Activated effector memory CD4-positive, alpha-beta T cell treated with anti-CD3 and anti-CD28 coated beads, Interleukin-2, amount 50 U/mL, for 16 hours (primary cell): ENCODE measurements around the gene NRP1.
"Not testable (repeated sequence)": the region's sequence is repeated elsewhere in the genome, so short reads cannot be mapped to it uniquely, and the experiment has no call there.

Experiments
- DNase-seq: peaks from one replicate; pipeline ENCODE4 v3.0.0-alpha.2; 2020

The NRP1 gene

GRCh38 chr10:33334153-33334804 lies at the start of gene NRP1:
Gene NRP1, minus strand, starts transcription at chr10:33334667. Its CDS starts 285 bp downstream, at chr10:33334382.
- DNase-seq, result peak; percentile 64

- DNase-seq, result not testable (repeated sequence)
Measured at GRCh38 chr10:33384201-33384600, 49.7 kb upstream of the NRP1 start.

DNA sequence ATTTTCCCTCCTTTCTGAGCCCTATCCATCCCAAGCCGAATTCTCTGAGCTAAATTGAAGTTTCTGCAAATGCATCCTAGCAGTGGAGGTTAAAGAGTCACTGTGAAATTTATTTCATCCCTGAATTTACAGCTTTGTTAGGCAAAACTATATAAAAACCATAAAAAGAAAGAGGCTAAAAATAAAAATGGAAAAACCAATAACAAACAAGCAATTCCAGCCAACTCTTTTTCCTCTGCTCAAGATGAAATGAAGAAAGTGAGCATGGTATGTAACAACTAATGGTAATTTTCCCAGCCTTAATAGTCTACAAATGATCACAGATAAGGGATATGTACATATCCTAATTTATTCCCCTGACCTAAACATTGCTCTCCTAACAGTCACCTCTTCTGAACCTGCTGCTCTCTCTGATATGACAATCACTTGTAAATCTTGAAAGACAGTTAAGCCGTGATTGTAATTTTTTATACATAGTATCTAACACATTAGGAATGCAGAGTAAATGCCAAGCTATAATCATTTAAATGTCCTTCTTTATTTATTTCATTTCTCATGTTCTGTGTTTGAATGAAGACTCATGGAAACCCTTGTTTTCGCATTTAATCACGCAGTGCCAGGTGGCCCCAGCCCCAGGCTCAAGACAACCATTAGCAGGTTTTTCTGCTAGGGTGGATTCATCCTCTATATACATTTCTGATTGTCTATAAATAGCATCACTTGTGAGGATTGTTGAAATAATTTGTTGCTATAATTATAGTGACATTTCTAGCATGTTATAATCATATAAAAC lies 48.6 kb upstream of the NRP1 start:
- DNase-seq, result no peak

GRCh38 chr10:33382216-33382600 lies 47.7 kb upstream of the NRP1 start:
- no peak for DNase-seq

DNA sequence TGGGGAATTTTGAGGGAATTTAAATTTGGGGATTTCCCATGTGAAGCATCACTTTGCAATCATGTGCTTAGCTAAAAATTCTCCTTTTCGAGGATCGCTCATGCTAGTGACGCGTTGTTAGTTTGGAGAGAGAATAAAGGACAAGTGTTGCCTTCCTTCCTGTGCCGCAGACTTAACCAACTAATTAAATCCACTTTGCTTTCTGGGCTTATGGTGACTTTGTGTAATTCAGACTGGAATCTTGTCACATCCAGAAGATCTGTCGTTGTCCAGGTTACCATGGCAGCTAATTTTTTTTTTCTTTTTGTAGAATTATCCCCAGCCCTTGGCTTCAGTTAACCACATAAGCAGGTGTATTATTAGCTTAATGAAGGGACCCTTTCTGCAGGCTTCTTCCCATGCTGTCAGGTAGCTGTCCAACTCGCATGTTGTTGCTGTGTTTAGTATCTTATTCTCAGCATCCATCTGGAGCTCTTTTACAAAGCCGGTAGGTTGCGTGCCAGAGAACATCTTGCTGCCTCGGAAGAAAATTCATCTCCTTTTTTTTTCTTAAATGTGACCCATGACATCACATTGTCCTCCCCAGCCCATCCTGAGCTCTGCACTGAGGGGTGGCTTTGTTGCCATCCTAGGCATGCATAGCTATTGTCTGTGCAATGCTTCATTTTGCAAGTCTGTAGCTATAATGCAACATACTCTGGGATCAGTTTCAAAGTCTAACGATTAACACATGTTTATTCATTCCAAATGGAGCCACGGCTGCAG lies 47.2 kb upstream of the NRP1 start:
- DNase-seq, result no peak

GRCh38 chr10:33377658-33378025 lies 43.2 kb upstream of the NRP1 start:
- DNase-seq, result no peak

GRCh38 chr10:33376976-33377657 lies 42.6 kb upstream of the NRP1 start:
- DNase-seq, result no peak

DNA sequence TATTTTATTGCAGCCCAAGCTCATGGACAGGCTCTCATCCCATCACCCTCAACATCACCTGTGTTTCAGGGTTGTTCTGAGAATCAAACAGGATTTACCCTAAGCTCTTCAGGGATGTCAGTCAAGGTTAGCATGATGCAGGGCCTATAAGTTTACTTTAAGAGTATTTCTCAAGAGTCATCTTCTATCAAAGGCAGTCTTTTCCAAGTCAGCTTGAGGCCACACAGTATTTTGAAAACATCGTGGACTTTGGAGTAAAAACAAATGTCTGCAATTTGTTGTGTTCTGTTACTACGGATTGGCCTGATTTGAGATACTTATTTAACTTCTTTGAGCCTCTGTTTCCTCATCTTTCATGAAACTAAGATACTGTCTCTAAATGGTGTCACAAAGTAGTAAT lies 42.0 kb upstream of the NRP1 start:
- DNase-seq, result no peak

GRCh38 chr10:33373263-33373662 lies 38.8 kb upstream of the NRP1 start:
- no peak for DNase-seq

DNA sequence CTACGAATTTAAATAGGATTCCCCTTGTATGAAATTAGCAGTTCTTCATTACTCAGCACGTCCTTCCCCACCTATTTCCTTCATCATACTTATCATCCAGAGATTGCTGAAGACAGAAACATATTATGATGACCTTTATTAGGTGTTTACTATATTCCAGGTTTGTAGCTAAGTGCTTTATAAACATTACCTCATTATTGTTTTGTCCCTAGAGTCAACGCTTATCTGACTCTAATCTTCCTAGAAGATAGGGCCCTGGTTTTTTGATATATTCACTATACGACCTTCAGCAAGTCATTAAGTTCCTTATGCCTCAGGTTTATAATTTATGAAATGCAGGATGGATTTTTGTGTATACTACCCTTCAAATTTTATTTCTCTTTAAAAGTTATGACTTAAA lies 36.8 kb upstream of the NRP1 start:
- no peak for DNase-seq

GRCh38 chr10:33370434-33370930 lies 36.0 kb upstream of the NRP1 start:
- no peak for DNase-seq

DNA sequence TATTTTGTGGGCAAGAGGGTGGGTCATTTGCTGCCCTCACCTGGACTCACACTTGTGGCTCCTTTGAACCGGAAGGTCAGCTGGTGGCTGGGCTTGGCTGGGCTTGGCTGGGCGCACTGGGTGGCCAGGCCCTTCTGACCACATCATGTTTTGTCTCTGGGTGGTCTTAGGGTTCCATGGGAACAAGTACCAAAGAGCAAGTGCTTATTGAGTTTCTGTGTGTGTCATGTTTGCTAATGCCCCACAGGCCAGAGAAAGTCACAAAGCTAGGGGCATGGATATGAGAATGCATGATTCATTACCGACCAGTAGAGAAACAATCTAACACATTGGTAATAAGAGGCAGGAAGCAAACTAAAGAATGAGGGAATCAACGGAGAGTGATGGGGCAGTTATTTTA lies 33.6 kb upstream of the NRP1 start:
- DNase-seq, result no peak

DNA sequence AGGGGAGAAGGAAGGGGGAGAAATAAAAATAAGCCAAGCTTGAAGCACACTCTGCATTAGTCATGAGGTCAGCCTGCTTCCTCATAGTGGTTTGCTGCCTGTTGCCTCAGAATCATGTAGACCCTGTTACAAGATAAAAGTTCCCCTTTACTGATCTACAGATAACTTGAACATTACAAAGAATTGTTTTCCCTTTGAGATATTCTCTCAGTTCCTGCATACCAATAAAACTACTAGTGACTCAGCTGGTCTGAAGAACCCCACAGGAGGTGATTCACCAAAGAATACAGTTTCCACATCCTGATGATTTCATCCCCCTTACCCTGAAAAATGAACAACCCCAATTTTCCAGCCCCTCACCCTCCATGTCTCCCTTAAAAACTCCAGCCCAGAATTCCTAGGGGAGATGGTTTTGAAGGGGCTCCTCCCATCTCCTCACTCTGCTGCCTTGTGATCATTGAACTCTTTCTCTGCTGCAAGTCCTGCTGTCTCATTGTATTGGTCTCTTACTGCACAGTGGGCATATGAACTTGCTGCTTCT lies 31.5 kb upstream of the NRP1 start:
- no peak for DNase-seq

DNA sequence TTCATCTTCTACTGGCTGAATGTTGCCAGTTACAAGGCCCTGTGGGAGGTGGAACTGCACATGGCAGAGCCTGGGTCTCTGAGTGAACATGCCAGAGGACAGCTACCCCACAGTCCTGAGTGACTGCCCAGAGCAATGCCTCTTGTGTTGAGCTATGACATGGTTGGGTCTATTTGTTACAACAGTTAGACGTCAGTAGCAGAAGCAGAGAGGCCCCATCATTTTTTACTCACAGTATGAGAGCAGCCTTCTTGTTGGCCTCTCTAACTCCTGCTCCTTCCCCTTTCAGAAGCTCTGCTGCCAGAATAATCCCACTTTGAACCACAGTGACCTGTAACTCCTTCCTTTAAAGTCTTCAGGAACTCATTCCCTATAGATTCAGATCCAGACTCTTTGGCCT lies 30.8 kb upstream of the NRP1 start:
- DNase-seq, result no peak

DNA sequence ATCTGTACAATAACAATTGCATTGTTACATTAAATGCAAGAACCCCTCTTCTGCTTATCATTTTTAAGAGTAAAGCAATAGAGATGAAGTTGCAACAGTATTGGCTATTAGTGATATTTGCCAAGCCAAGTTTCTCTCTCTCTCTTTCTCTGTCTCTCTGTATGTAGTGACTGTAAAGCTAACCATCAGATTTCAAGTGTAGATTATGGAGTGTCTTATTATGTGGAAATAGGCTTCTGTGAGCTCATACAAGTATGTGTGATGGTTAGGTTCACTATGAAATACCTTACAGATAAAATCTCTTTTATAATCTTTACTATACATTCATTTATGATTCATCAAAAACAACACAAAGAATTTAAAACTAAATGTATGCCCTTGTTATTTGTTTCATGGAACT lies 28.6 kb upstream of the NRP1 start:
- no peak for DNase-seq

GRCh38 chr10:33358016-33358415 lies 23.5 kb upstream of the NRP1 start:
- no peak for DNase-seq

DNA sequence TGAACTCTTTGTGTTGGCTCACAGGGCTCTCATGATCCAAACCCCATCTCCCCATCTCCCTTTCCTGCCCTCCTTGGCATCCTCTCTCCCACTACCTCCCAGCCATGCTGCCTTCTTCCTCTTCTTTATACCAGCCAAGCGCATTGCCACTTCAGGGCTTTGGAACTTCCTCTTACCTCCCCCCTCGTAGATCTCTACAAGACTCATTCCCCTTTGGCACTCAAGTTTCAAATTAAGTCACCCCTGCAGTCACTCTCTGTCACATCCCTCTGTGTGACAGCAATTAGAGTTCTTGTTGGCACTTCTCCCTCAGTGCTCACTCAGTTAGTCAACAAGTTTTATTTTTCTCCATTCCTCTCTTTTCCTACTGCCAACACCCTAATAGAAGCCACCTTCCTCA lies 20.8 kb upstream of the NRP1 start:
- no peak for DNase-seq

DNA sequence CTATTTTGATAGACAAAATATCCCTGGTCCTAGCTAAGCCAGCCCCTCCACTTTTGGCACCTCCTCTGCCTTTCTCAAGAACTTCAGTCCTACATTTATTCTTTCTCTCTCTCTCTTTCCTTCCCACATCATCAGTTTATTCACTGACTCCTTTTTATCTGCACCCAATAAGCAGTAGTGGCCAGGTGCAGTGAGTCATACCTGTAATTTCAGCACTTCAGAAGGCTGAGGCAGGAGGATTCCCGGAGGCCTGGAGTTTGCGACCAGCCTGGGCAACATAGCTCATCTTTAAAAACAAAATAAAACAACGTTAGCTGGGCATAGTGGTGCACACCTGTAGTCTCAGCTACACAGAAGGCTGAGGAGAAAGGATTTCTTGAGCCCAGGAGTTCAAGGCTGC lies 19.4 kb upstream of the NRP1 start:
- no peak for DNase-seq

- no peak for DNase-seq
Measured at GRCh38 chr10:33353334-33353733, 18.9 kb upstream of the NRP1 start.

- no peak for DNase-seq
Measured at GRCh38 chr10:33352615-33353014, 18.1 kb upstream of the NRP1 start.

GRCh38 chr10:33352175-33352574 lies 17.7 kb upstream of the NRP1 start:
- no peak for DNase-seq

- no peak for DNase-seq
Measured at GRCh38 chr10:33350041-33350440, 15.6 kb upstream of the NRP1 start.

- no peak for DNase-seq
Measured at GRCh38 chr10:33349268-33349667, 14.8 kb upstream of the NRP1 start.
